ENCODE measurements around the gene DNAH11. TPM values are rescaled to one million over a fixed set of nuclear protein-coding genes. Genes with fewer than 3 reads are reported as not detected.

DNAH11 gene
- total RNA-seq, 1 experiment from 2014 or later: 0.15 TPM

DNA sequence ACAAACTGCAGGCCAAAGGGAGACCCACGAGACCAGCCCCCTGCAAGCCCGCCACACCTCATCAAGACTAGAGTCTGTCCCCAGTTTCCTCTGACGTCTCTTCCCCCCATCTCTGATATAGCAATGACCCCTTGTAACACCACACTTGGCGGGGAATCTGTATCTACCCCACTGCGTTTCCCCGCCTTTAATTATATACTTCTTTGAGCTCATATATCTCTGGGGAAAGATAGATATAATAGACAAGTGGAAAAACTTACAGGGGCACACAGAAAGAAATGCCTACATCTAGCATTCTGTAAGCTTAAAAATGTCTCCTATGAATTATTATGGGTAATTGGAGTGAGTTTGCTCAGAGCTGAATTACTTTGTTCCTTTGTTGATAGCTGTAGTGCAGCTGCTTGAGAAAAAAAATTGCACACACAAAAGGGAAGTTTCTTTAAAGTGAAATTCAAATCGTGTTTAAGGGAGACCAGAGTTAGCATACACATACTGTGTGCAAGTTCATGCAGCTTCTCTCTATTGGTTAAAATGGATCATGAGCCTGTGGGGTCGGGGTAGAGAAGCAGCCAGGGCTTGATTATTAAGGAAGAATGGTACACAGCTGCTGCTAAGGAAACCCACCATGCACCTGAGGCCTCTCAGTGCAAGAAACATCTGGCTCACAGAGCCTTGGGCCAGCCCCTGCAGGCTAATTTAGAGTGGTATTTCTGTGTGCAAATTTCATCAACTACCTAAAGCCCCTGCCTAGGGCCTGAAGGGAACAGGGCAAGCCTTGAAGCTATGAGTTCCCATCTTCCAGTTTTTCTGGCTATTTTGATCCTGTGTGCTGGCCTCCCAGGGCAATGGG is 370.3 kb downstream of the DNAH11 start:
- Histone ChIP-seq H3K27me3 (ENCODE audit: control insufficient read depth, insufficient read depth, low read length) (no peaks in the 10 kb centered on the region), H3K9me3 (ENCODE audit: control insufficient read depth, insufficient read depth, low read depth, low read length) (no peaks in the 10 kb centered on the region), H3K27ac (ENCODE audit: low read length) (no peak overlapping the region), H3K4me3 (ENCODE audit: low read depth in 2 of 2, low read length in 2 of 2) (no peak overlapping the region), H3K36me3 (ENCODE audit: control insufficient read depth, insufficient read depth, low read length) (no peaks in the 10 kb centered on the region), H3K4me1 (ENCODE audit: control insufficient read depth, insufficient read depth, low read length) (no peaks in the 10 kb centered on the region)
- no peak for TF ChIP-seq SIN3A (IDR thresholded peaks at IDR 0.05; ENCODE audit: borderline replicate concordance, insufficient read depth, low read depth, low read length)
- TF ChIP-seq, protein P1, sequence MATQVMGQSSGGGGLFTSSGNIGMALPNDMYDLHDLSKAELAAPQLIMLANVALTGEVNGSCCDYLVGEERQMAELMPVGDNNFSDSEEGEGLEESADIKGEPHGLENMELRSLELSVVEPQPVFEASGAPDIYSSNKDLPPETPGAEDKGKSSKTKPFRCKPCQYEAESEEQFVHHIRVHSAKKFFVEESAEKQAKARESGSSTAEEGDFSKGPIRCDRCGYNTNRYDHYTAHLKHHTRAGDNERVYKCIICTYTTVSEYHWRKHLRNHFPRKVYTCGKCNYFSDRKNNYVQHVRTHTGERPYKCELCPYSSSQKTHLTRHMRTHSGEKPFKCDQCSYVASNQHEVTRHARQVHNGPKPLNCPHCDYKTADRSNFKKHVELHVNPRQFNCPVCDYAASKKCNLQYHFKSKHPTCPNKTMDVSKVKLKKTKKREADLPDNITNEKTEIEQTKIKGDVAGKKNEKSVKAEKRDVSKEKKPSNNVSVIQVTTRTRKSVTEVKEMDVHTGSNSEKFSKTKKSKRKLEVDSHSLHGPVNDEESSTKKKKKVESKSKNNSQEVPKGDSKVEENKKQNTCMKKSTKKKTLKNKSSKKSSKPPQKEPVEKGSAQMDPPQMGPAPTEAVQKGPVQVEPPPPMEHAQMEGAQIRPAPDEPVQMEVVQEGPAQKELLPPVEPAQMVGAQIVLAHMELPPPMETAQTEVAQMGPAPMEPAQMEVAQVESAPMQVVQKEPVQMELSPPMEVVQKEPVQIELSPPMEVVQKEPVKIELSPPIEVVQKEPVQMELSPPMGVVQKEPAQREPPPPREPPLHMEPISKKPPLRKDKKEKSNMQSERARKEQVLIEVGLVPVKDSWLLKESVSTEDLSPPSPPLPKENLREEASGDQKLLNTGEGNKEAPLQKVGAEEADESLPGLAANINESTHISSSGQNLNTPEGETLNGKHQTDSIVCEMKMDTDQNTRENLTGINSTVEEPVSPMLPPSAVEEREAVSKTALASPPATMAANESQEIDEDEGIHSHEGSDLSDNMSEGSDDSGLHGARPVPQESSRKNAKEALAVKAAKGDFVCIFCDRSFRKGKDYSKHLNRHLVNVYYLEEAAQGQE (IDR thresholded peaks at IDR 0.05; ENCODE audit: insufficient read depth in 1 of 2, low read depth in 2 of 2, low read length in 1 of 2): no peak
- no peak for TF ChIP-seq POLR2AphosphoS5 (IDR thresholded peaks at IDR 0.05; ENCODE audit: low read depth, low read length)
- no peak for TF ChIP-seq TCF7L2 (IDR thresholded peaks at IDR 0.05; ENCODE audit: low read depth, low read length)
- no peak for TF ChIP-seq CTCF (IDR thresholded peaks at IDR 0.05)
- intact Hi-C loops (cut with micrococcal nuclease; ENCODE audit: unreplicated experiment): no loop called here
- POLR2A ChIA-PET: interaction anchor here (0.6 kb wide), 1 partner anchor 25 kb away, joined by 4 read pairs; no protein-coding TSS in a partner anchor
- BruUV-seq (replicated peaks): no TSS peak
- in situ Hi-C loops (cut with HindIII; ENCODE audit: low pct_unique_long_range_greater_than_20kb, low sequenced_read_pairs): no loop called here
- CTCF ChIA-PET: no interaction called here
- ATAC-seq (no peak), DNase-seq (ENCODE audit: low read depth, low spot score) (no peak)

GRCh38 chr7:21914671-21915070 is 371.8 kb downstream of the DNAH11 start:
- Histone ChIP-seq H3K36me3 (ENCODE audit: control insufficient read depth, insufficient read depth, low read length) (no peaks in the 10 kb centered on the region), H3K4me3 (ENCODE audit: low read depth in 2 of 2, low read length in 2 of 2) (no peak overlapping the region), H3K9me3 (ENCODE audit: control insufficient read depth, insufficient read depth, low read depth, low read length) (no peaks in the 10 kb centered on the region), H3K27me3 (ENCODE audit: control insufficient read depth, insufficient read depth, low read length) (no peaks in the 10 kb centered on the region), H3K27ac (ENCODE audit: low read length) (no peak overlapping the region), H3K4me1 (ENCODE audit: control insufficient read depth, insufficient read depth, low read length) (no peaks in the 10 kb centered on the region)
- ChIA-PET CTCF (no interaction called here), POLR2A (interaction anchor here (0.6 kb wide), 1 partner anchor 753 kb away, joined by 4 read pairs; no protein-coding TSS in a partner anchor)
- ATAC-seq: no peak
- in situ Hi-C loops (cut with HindIII; ENCODE audit: low pct_unique_long_range_greater_than_20kb, low sequenced_read_pairs) (no loop called here), intact Hi-C loops (cut with micrococcal nuclease; ENCODE audit: unreplicated experiment) (no loop called here)
- BruUV-seq (replicated peaks): no TSS peak
- no peak for DNase-seq (ENCODE audit: low read depth, low spot score)
- TF ChIP-seq POLR2AphosphoS5 (IDR thresholded peaks at IDR 0.05; ENCODE audit: low read depth, low read length): no peak
- no peak for TF ChIP-seq TCF7L2 (IDR thresholded peaks at IDR 0.05; ENCODE audit: low read depth, low read length)
- no peak for TF ChIP-seq CTCF (IDR thresholded peaks at IDR 0.05)
- no peak for TF ChIP-seq SIN3A (IDR thresholded peaks at IDR 0.05; ENCODE audit: borderline replicate concordance, insufficient read depth, low read depth, low read length)
- TF ChIP-seq, protein P1 (IDR thresholded peaks at IDR 0.05; ENCODE audit: insufficient read depth in 1 of 2, low read depth in 2 of 2, low read length in 1 of 2): no peak

Measured in Panc1 (cell line).